SK-N-SH (cell line): ENCODE data around the gene SDCCAG8. TPM values are rescaled to one million over a fixed set of nuclear protein-coding genes. Genes with fewer than 3 reads are reported as not detected.

Experiments
- CTCF ChIA-PET: fragments of 300-600, 350-600 bp; formaldehyde crosslinking; extraction: SDS; loops from one replicate; lab custom pipeline; 2021; lab: Yijun Ruan, JAX
- POLR2A ChIA-PET: fragments of 350-600 bp; sonication (Branson Sonifier 250); formaldehyde crosslinking; extraction: SDS; loops from one replicate; lab custom pipeline; 2020; ENCODE audit warnings: antibody characterized with exemption, inconsistent platforms; lab: Yijun Ruan, JAX
- DNase-seq: peaks from one replicate; pipeline ENCODE4 v3.0.0; 2012
- H2AFZ ChIP-seq: fragments of 200-600 bp; sonication (generic); 2 replicates; pipeline ENCODE4 v1.8.1; 2016; ENCODE audit warnings: antibody characterized with exemption, mild to moderate bottlenecking, low read depth
- H3F3A ChIP-seq: fragments of 200-600 bp; sonication (generic); replicated peaks from 2 replicates; pipeline ENCODE3; 2016; ENCODE audit warnings: antibody characterized with exemption, mild to moderate bottlenecking; ENCODE audit not compliant: insufficient read depth
- H3K27ac ChIP-seq, 2 experiments: fragments of 200-500 bp in 1 of 2; fragments of 200-600 bp in 1 of 2; sonication (Bioruptor generic) in 1 of 2; sonication (generic), shearing (Covaris generic) in 1 of 2; 2 replicates each; pipeline versions ENCODE4 v1.5.1 to v1.6.1; 2014 to 2016; ENCODE audit warnings: low read depth in 2 of 2, inconsistent platforms in 1 of 2, low read length in 1 of 2, mild to moderate bottlenecking in 1 of 2, mixed read lengths in 1 of 2
- H3K27me3 ChIP-seq: fragments of 200-600 bp; sonication (generic), shearing (Covaris generic); 2 replicates; pipeline ENCODE4 v1.6.1; 2016; ENCODE audit warnings: mixed run types; ENCODE audit not compliant: insufficient read depth
- H3K36me3 ChIP-seq, 2 experiments: fragments of 200-500 bp in 1 of 2; fragments of 200-600 bp in 1 of 2; sonication (Bioruptor generic) in 1 of 2; sonication (generic) in 1 of 2; replicated peaks in 1 of 2; 2 replicates each; pipeline versions ENCODE3 to v1.5.1; 2014 to 2016; ENCODE audit warnings: low read length in 1 of 2, mild to moderate bottlenecking in 1 of 2; ENCODE audit not compliant: insufficient read depth in 2 of 2, control insufficient read depth in 1 of 2
- H3K4me1 ChIP-seq, 2 experiments: fragments of 200-500 bp in 1 of 2; fragments of 200-600 bp in 1 of 2; sonication (Bioruptor generic) in 1 of 2; sonication (generic), shearing (Covaris generic) in 1 of 2; 2 replicates each; pipeline versions ENCODE4 v1.5.1 to v1.6.1; 2014 to 2016; ENCODE audit warnings: low read depth in 1 of 2, low read length in 1 of 2, mixed run types in 1 of 2; ENCODE audit not compliant: insufficient read depth in 2 of 2, control insufficient read depth in 1 of 2
- H3K4me2 ChIP-seq: fragments of 200-600 bp; sonication (generic), shearing (Covaris generic); 2 replicates; pipeline ENCODE4 v1.6.1; 2017; ENCODE audit warnings: mixed run types
- H3K4me3 ChIP-seq, 2 experiments: fragments of 200-500 bp in 1 of 2; fragments of 200-600 bp in 1 of 2; sonication (Bioruptor generic) in 1 of 2; sonication (generic), shearing (Covaris generic) in 1 of 2; 2 replicates each; pipeline versions ENCODE4 v1.5.1 to v1.8.1; 2014 to 2016; ENCODE audit warnings: low read depth in 2 of 2, inconsistent platforms in 1 of 2, low read length in 1 of 2, mild to moderate bottlenecking in 1 of 2, mixed read lengths in 1 of 2, moderate library complexity in 1 of 2
- H3K79me2 ChIP-seq: fragments of 200-600 bp; sonication (generic); 2 replicates; pipeline ENCODE4 v1.8.1; 2017; ENCODE audit warnings: mild to moderate bottlenecking; ENCODE audit not compliant: insufficient read depth
- H3K9ac ChIP-seq: fragments of 200-600 bp; sonication (generic); 2 replicates; pipeline ENCODE4 v1.6.1; 2017; ENCODE audit warnings: mixed run types
- H3K9me2 ChIP-seq: fragments of 200-600 bp; sonication (generic); 2 replicates; pipeline ENCODE4 v1.6.1; 2017; ENCODE audit warnings: mixed run types
- H3K9me3 ChIP-seq: fragments of 200-600 bp; sonication (generic); 2 replicates; pipeline ENCODE4 v1.6.1; 2017; ENCODE audit warnings: mixed run types, mild to moderate bottlenecking, moderate library complexity
- H4K20me1 ChIP-seq: fragments of 200-600 bp; sonication (generic); 2 replicates; pipeline ENCODE4 v1.6.1; 2017; ENCODE audit warnings: mild to moderate bottlenecking, mixed run types; ENCODE audit not compliant: insufficient read depth
- ELF1 ChIP-seq: IDR thresholded peaks from 2 replicates; pipeline ENCODE4 v1.4.0; 2012
- EP300 ChIP-seq, 2 experiments: IDR thresholded peaks; 2 replicates each; pipeline versions ENCODE4 v1.4.0 to v1.6.1; 2012; ENCODE audit warnings: borderline replicate concordance in 1 of 2, low read depth in 1 of 2, low read length in 1 of 2
- EZH2phosphoT487 ChIP-seq: fragments of 200-600 bp; sonication (generic); IDR thresholded peaks from 2 replicates; pipeline ENCODE4 v1.6.1; 2017; ENCODE audit warnings: low read depth, mixed run types, mild to moderate bottlenecking, antibody characterized with exemption, moderate library complexity, borderline replicate concordance
- FOSL2 ChIP-seq: IDR thresholded peaks from 2 replicates; pipeline ENCODE4 v1.4.0; 2012; ENCODE audit warnings: low read depth, mild to moderate bottlenecking, moderate library complexity, borderline replicate concordance
- FOXJ3 ChIP-seq: sonication (generic); formaldehyde crosslinking; IDR thresholded peaks from 2 replicates; pipeline ENCODE4 v1.5.1; 2020; ENCODE audit warnings: mild to moderate bottlenecking, missing genetic modification reagents
- GABPA ChIP-seq: IDR thresholded peaks from 2 replicates; pipeline ENCODE4 v1.4.0; 2012; ENCODE audit warnings: low read depth, mild to moderate bottlenecking
- GATA2 ChIP-seq: sonication (generic); formaldehyde crosslinking; IDR thresholded peaks from 2 replicates; pipeline ENCODE4 v1.5.0; 2020; ENCODE audit warnings: mild to moderate bottlenecking, missing genetic modification reagents
- JUND ChIP-seq: IDR thresholded peaks from 2 replicates; pipeline ENCODE4 v1.4.0; 2012
- MEF2A ChIP-seq: IDR thresholded peaks from 2 replicates; pipeline ENCODE4 v1.4.0; 2012; ENCODE audit warnings: low read depth, borderline replicate concordance
- MXI1 ChIP-seq: IDR thresholded peaks from 2 replicates; pipeline ENCODE4 v1.6.1; 2012; ENCODE audit warnings: mild to moderate bottlenecking, low read depth, low read length, improper control_type of control experiment
- NFIC ChIP-seq: IDR thresholded peaks from 2 replicates; pipeline ENCODE4 v1.4.0; 2012; ENCODE audit warnings: borderline replicate concordance
- POLR2AphosphoS5 ChIP-seq: IDR thresholded peaks from 2 replicates; pipeline ENCODE4 v1.6.1; 2012; ENCODE audit warnings: low read depth, low read length
- RAD21 ChIP-seq: IDR thresholded peaks from 2 replicates; pipeline ENCODE4 v1.6.1; 2012; ENCODE audit warnings: mild to moderate bottlenecking, low read length
- REST ChIP-seq: IDR thresholded peaks from 2 replicates; pipeline ENCODE4 v1.6.1; 2012; ENCODE audit warnings: mild to moderate bottlenecking, low read depth, low read length, moderate library complexity
- RFX5 ChIP-seq: IDR thresholded peaks from 2 replicates; pipeline ENCODE4 v1.6.1; 2012; ENCODE audit warnings: mild to moderate bottlenecking, improper control_type of control experiment, low read length
- SIN3A ChIP-seq: IDR thresholded peaks from 2 replicates; pipeline ENCODE4 v1.6.1; 2012; ENCODE audit warnings: low read depth, mild to moderate bottlenecking, low read length, moderate library complexity, borderline replicate concordance
- TAF1 ChIP-seq: IDR thresholded peaks from 2 replicates; pipeline ENCODE4 v1.6.1; 2012; ENCODE audit warnings: low read depth, mild to moderate bottlenecking, low read length, moderate library complexity, borderline replicate concordance
- TCF12 ChIP-seq: IDR thresholded peaks from 2 replicates; pipeline ENCODE4 v1.4.0; 2012
- TEAD4 ChIP-seq: IDR thresholded peaks from 2 replicates; pipeline ENCODE4 v1.4.0; 2012; ENCODE audit warnings: mild to moderate bottlenecking, borderline replicate concordance; ENCODE audit not compliant: insufficient read depth
- YY1 ChIP-seq: IDR thresholded peaks from 2 replicates; pipeline ENCODE4 v1.4.0; 2012; ENCODE audit warnings: low read depth, mild to moderate bottlenecking
- WGBS: methylation state at CpG from one replicate; pipeline ENCODE4 v1.1.6; 2017; ENCODE audit warnings: low lambda C conversion rate; 5-methylcytosine and 5-hydroxymethylcytosine counted together
- polyA plus RNA-seq, 3 experiments: library from polyadenylated mRNA; depleted of rRNA; stranded (reverse); fragments of >200 nt; gene quantifications; 2 replicates each; pipeline ENCODE4 v1.2.3, GENCODE V29; 2012
- TF ChIP-seq, protein P1 (sequence below): IDR thresholded peaks from 2 replicates; pipeline ENCODE4 v1.4.0; 2012; ENCODE audit warnings: low read depth
- TF ChIP-seq, protein P2 (sequence below): fragments of 150-350 bp; IDR thresholded peaks from 2 replicates; pipeline ENCODE4 v1.6.1; 2017; ENCODE audit warnings: antibody characterized with exemption, low read length, low read depth, borderline replicate concordance
- TF ChIP-seq, protein P3 (sequence below): IDR thresholded peaks from 2 replicates; pipeline ENCODE4; 2012

The SDCCAG8 gene
- polyA plus RNA-seq, 1 of the 3 experiments (the other 2 are of a cell fraction) = 22.7 TPM

DNA sequence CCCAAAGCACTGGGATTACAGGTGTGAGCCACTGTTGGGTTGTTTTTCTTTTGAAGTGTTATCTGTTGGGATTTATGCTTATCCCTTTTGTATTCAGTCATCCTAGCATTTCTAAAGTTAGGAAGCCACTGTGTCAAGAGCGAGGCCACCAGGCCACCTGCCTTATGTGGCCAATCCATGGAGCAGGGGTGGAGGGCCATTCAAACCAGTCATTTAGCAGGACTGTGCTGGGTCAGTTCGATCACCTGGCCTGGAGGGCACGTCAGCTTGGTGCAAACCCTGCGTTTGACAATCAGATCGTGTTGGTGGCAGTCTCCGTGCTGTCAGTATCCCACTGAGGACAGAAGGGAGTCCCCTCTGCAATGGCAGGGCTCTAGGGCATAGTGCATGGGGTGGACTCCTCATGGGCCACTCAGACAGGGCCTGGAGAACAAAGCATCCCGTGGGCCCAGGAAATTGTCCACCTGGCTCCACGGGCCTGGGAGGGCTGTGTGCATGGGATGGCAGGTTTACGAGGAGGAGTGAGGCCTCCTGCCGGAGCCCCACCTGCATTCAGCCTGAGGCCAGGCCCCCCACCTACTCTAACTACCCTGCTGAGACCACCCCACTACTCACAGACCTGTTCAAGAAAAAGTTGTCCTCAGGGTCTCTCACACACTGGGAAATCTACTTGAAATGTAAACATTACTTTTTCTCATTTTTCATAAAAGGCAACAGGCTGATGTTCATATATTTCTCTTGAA, 242.3 kb downstream of the SDCCAG8 start:
- no peak for DNase-seq
- Histone ChIP-seq H3K27ac (no peak overlapping the region), H3K4me1 (peaks cover 7 to 27% of the 10 kb centered on the region in 2 experiments; a peak in 1 of 4 replicates), H3K27me3 (no peaks in the 10 kb centered on the region), H4K20me1 (no peaks in the 10 kb centered on the region), H3K9ac (no peak overlapping the region), H2AFZ (no peak overlapping the region), H3K4me3 (no peak overlapping the region), H3F3A (peaks cover 40% of the 10 kb centered on the region), H3K9me3 (no peaks in the 10 kb centered on the region), H3K4me2 (no peak overlapping the region), H3K36me3 (peaks cover 21 to 30% of the 10 kb centered on the region in 2 experiments), H3K9me2 (no peaks in the 10 kb centered on the region), H3K79me2 (no peaks in the 10 kb centered on the region)
- TF ChIP-seq ELF1 = no peak
- no peak for TF ChIP-seq MEF2A
- TF ChIP-seq POLR2AphosphoS5 = no peak
- TF ChIP-seq FOXJ3 (CRISPR knock-in tag) = no peak
- TF ChIP-seq, protein P1, sequence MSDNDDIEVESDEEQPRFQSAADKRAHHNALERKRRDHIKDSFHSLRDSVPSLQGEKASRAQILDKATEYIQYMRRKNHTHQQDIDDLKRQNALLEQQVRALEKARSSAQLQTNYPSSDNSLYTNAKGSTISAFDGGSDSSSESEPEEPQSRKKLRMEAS = no peak
- no peak for TF ChIP-seq EP300 (IDR thresholded peaks at IDR 0.05; ENCODE audit: borderline replicate concordance in 1 of 2, low read depth in 1 of 2, low read length in 1 of 2)
- TF ChIP-seq GABPA = no peak
- TF ChIP-seq NFIC = no peak
- no peak for TF ChIP-seq YY1
- no peak for TF ChIP-seq RFX5
- TF ChIP-seq TCF12 = no peak
- no peak for TF ChIP-seq MXI1
- no peak for TF ChIP-seq JUND
- POLR2A ChIA-PET = no interaction called here
- CTCF ChIA-PET = no interaction called here
- 100% methylated on average over 4 of the region's 10 CpGs for WGBS

GRCh38 chr1:243499248-243499647, 243.4 kb downstream of the SDCCAG8 start:
- peaks cover 30% of the 10 kb centered on the region for H3F3A ChIP-seq
- no peaks in the 10 kb centered on the region for H3K9me2 ChIP-seq
- H3K79me2 ChIP-seq = no peaks in the 10 kb centered on the region
- H3K4me3 ChIP-seq = no peak overlapping the region
- H3K27ac ChIP-seq = no peak overlapping the region
- peaks cover 25 to 41% of the 10 kb centered on the region in 2 experiments for H3K36me3 ChIP-seq
- H4K20me1 ChIP-seq = no peaks in the 10 kb centered on the region
- no peak for DNase-seq
- CTCF ChIA-PET = no interaction called here
- H3K27me3 ChIP-seq = no peaks in the 10 kb centered on the region
- H2AFZ ChIP-seq = no peak overlapping the region
- no peaks in the 10 kb centered on the region for H3K9me3 ChIP-seq
- no peak overlapping the region for H3K4me2 ChIP-seq
- H3K4me1 ChIP-seq = peaks cover 0 to 20% of the 10 kb centered on the region in 2 experiments; a peak in 1 of 4 replicates
- 100% methylated on average over 4 of the region's 4 CpGs for WGBS
- POLR2A ChIA-PET = no interaction called here
- H3K9ac ChIP-seq = no peak overlapping the region
- TF ChIP-seq FOXJ3 (CRISPR knock-in tag) (no peak), REST (no peak), ELF1 (no peak), GATA2 (CRISPR knock-in tag) (no peak), TEAD4 (no peak), TAF1 (no peak), EZH2phosphoT487 (no peak), SIN3A (no peak), RAD21 (no peak), FOSL2 (no peak)
- TF ChIP-seq, protein P2, sequence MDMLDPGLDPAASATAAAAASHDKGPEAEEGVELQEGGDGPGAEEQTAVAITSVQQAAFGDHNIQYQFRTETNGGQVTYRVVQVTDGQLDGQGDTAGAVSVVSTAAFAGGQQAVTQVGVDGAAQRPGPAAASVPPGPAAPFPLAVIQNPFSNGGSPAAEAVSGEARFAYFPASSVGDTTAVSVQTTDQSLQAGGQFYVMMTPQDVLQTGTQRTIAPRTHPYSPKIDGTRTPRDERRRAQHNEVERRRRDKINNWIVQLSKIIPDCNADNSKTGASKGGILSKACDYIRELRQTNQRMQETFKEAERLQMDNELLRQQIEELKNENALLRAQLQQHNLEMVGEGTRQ = no peak
- TF ChIP-seq, protein P3, sequence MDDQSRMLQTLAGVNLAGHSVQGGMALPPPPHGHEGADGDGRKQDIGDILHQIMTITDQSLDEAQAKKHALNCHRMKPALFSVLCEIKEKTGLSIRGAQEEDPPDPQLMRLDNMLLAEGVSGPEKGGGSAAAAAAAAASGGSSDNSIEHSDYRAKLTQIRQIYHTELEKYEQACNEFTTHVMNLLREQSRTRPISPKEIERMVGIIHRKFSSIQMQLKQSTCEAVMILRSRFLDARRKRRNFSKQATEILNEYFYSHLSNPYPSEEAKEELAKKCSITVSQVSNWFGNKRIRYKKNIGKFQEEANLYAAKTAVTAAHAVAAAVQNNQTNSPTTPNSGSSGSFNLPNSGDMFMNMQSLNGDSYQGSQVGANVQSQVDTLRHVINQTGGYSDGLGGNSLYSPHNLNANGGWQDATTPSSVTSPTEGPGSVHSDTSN = no peak
